Kidney (tissue), 14 donors: Measurements from ENCODE around the gene RIPPLY3. TPM values are rescaled to one million over a fixed set of nuclear protein-coding genes. Genes with fewer than 3 reads are reported as not detected.
"Not testable (repeated sequence)": the region's sequence is repeated elsewhere in the genome, so short reads cannot be mapped to it uniquely, and the experiment has no call there.

Experiments used
- DNase-seq, 5 donors: peaks; one replicate each; pipeline ENCODE4 v3.0.0-alpha.2; 2013 to 2020
- FAIRE-seq: peaks from 2 replicates; lab custom pipeline; 2012; peaks lifted over from hg19 to GRCh38; lab: Jason Lieb, UNC
- H3K27ac ChIP-seq, 2 donors: one replicate each; pipeline ENCODE4 v1.7.0; 2013; ENCODE audit warnings: low read depth in 2 of 2, low read length in 2 of 2, inconsistent platforms in 1 of 2
- H3K27me3 ChIP-seq: one replicate; pipeline ENCODE4 v1.7.1; 2013; ENCODE audit warnings: low read length, inconsistent platforms; ENCODE audit not compliant: control insufficient read depth, insufficient read depth
- H3K36me3 ChIP-seq, 3 donors: one replicate each; pipeline versions ENCODE4 v1.7.0 to v1.7.1; 2013; ENCODE audit warnings: low read length in 3 of 3, control low read depth in 1 of 3, inconsistent platforms in 1 of 3; ENCODE audit not compliant: insufficient read depth in 3 of 3, control insufficient read depth in 2 of 3
- H3K4me1 ChIP-seq, 3 donors: one replicate each; pipeline versions ENCODE4 v1.7.0 to v1.7.1; 2013; ENCODE audit warnings: low read length in 3 of 3, inconsistent platforms in 1 of 3, low read depth in 1 of 3; ENCODE audit not compliant: control insufficient read depth in 2 of 3, insufficient read depth in 2 of 3
- H3K4me3 ChIP-seq, 3 donors: one replicate each; pipeline versions ENCODE4 v1.7.0 to v1.8.1; 2013; ENCODE audit warnings: low read length in 3 of 3, control low read depth in 1 of 3, inconsistent platforms in 1 of 3
- H3K9ac ChIP-seq, 3 donors: one replicate each; pipeline versions ENCODE4 v1.7.0 to v1.7.1; 2013; ENCODE audit warnings: low read length in 3 of 3, control low read depth in 1 of 3, inconsistent platforms in 1 of 3
- H3K9me3 ChIP-seq, 3 donors: one replicate each; pipeline versions ENCODE4 v1.7.0 to v1.7.1; 2013; ENCODE audit warnings: low read length in 3 of 3, control low read depth in 1 of 3, inconsistent platforms in 1 of 3; ENCODE audit not compliant: control insufficient read depth in 2 of 3, insufficient read depth in 1 of 3
- intact Hi-C: fragments of 100-400 bp; cut with DNase I; formaldehyde crosslinking; loops from one replicate; pipeline ENCODE4 v1.11.1; 2022
- polyA plus RNA-seq: library from polyadenylated mRNA; stranded (reverse); fragments of 350-450 nt; fragmentation: Illumina TruSeq; extraction: RNeasy Lipid Tissue Mini Kit (QIAGEN cat#74804); gene quantifications from one replicate; pipeline ENCODE4 v1.2.3, GENCODE V29; 2014; ENCODE audit warnings: low read depth, low replicate concordance; ENCODE audit not compliant: insufficient read depth
- total RNA-seq: library from RNA; stranded (reverse); fragmentation: NEBNext Ultra II Directional; extraction: Animal tissue kit (Norgen Biotek cat#: 25700); gene quantifications from one replicate; pipeline ENCODE4 v1.2.1, GENCODE V29; 2021
- TF ChIP-seq, protein P1 (sequence below): IDR thresholded peaks from 3 replicates; pipeline ENCODE4 v1.5.1; 2012; ENCODE audit warnings: mild to moderate bottlenecking, moderate library complexity, borderline replicate concordance; ENCODE audit not compliant: insufficient read depth; ENCODE audit errors: extremely low read depth
- donor health status: control.
- donor health status: control.
- donor health status: control.
- donor health status: control.
- donor health status: control.
- donor health status: DM: yes; HTN: yes; CAD: no.
- donor health status: Normal renal cell carcinoma (clear cell type).

The RIPPLY3 gene
- total and polyA plus RNA-seq, 2 donors from 2014 or later = 0.26 to 0.31 TPM

DNA sequence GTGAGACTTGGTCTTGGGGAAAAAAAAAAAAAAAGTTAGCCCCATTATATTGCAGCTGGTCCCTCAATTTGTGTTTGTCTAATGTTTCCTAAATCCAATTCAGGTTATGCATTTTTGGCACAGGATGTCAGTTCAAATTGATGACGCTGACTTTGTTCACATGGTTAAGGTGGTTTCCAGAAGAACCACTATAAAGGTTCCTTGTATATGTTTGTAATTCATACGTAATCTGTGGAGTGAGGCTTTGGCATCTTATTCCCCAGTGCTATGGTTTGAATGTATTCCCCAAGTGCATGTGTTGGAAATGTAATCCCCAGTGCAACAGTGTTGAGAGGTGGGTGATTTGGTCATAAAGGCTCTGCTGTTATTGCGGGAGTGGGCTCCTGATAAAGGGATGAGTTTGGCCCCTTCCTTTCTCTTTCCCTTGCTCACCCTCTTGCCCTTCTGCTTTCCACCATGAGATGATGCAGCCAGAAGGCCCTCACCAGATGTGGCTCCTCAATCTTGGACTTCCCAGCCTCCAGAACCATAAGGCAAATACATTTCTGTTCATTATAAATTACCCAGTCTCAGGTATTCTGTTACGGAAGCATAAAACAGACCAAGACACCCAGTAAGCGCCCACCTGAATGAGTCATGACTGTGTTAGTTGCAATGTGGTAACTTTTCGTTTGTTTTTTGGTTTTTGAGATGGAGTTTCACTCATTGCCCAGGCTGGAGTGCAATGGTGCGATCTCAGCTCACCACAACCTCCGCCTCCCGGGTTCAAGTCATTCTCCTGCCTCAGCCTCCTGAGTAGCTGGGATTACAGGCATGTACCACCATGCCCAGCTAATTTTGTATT is 20.5 kb upstream of the RIPPLY3 start:
- Histone ChIP-seq H3K4me1 (peaks cover 0 to under 1% (median 0%) of the 10 kb centered on the region in 3 donors), H3K36me3 (no peaks in the 10 kb centered on the region), H3K4me3 (no peak overlapping the region), H3K9ac (no peak overlapping the region), H3K27me3 (no peaks in the 10 kb centered on the region), H3K9me3 (peaks cover 0 to 6% (median 0%) of the 10 kb centered on the region in 3 donors), H3K27ac (no peak overlapping the region)
- TF ChIP-seq, protein P1, sequence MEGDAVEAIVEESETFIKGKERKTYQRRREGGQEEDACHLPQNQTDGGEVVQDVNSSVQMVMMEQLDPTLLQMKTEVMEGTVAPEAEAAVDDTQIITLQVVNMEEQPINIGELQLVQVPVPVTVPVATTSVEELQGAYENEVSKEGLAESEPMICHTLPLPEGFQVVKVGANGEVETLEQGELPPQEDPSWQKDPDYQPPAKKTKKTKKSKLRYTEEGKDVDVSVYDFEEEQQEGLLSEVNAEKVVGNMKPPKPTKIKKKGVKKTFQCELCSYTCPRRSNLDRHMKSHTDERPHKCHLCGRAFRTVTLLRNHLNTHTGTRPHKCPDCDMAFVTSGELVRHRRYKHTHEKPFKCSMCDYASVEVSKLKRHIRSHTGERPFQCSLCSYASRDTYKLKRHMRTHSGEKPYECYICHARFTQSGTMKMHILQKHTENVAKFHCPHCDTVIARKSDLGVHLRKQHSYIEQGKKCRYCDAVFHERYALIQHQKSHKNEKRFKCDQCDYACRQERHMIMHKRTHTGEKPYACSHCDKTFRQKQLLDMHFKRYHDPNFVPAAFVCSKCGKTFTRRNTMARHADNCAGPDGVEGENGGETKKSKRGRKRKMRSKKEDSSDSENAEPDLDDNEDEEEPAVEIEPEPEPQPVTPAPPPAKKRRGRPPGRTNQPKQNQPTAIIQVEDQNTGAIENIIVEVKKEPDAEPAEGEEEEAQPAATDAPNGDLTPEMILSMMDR = no peak
- intact Hi-C loops = no loop called here
- no peak for FAIRE-seq
- DNase-seq = no peak

DNA sequence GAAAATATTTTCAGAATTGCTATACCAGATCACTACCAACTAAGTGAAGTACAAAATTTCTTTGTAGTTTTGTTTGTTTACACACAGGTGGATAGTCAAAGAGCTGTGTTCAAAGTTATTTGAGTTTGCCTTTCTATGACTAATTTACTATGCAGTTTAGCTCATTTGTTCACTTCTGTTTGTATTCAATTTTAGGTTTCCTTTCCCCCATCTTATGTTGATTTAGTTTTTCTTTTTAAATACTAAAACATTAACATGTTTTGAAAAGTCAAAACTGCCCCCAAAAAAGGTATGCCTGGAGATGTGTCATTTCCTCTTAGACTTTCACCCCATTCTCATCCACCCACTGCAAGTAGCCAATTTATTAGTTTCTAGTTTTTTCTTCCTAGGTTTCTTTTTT is 18.7 kb upstream of the RIPPLY3 start:
- TF ChIP-seq, protein P1 = no peak
- H3K4me1 ChIP-seq = no peaks in the 10 kb centered on the region
- H3K27me3 ChIP-seq = no peaks in the 10 kb centered on the region
- peaks cover 0 to 6% (median 0%) of the 10 kb centered on the region in 3 donors for H3K9me3 ChIP-seq
- H3K9ac ChIP-seq = no peak overlapping the region
- FAIRE-seq = no peak
- no peak for DNase-seq
- no peak overlapping the region for H3K4me3 ChIP-seq
- intact Hi-C loops = no loop called here
- no peaks in the 10 kb centered on the region for H3K36me3 ChIP-seq
- H3K27ac ChIP-seq = no peak overlapping the region

DNA sequence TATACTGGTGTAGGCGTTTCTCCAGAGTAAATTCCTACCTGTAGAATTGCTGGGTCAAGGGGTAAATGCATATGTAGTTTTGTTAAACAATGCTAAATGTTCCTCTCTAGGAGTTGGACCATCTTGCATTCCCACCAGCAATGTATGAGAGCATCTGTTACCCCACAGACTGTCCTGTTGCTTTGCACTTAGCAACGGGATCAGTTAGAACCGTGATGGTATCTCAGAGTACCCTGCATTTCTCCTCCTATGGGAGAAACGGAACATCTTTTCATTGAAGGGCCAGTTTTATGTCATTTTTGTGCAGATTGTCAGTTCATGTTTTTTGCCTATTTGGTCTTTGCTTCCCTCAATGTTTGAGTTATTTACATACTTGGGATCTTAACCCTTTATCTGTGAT is 18.0 kb upstream of the RIPPLY3 start:
- Histone ChIP-seq H3K4me3 (no peak overlapping the region), H3K27me3 (no peaks in the 10 kb centered on the region), H3K27ac (no peak overlapping the region), H3K9me3 (peaks cover 0 to 6% (median 0%) of the 10 kb centered on the region in 3 donors), H3K4me1 (no peaks in the 10 kb centered on the region), H3K9ac (no peak overlapping the region), H3K36me3 (no peaks in the 10 kb centered on the region)
- intact Hi-C loops = no loop called here
- FAIRE-seq = no peak
- TF ChIP-seq, protein P1 = no peak
- no peak for DNase-seq

DNA sequence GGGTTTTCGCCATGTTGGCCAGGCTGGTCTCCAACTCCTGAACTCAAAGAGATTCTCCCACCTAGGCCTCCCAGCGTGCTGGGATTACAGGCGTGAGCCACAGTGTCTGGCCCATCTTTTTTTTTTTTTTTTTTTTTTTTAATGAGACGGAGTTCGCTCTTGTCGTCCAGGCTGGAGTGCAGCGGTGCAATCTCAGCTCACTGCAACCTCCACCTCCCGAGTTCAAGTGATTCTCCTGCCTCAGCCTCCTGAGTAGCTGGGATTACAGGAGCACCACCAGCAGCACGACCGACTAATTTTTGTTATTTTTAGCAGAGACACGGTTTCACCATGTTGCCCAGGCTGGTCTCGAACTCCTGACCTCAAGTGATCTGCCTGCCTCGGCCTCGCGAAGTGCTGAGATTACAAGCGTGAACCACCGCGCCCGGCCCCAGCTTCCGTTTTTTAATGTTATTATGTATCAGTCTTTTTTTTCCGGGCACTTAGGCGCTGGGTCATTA is 17.3 kb upstream of the RIPPLY3 start:
- H3K36me3 ChIP-seq, H3K4me1 ChIP-seq, DNase-seq, H3K27me3 ChIP-seq, intact Hi-C loops, H3K9me3 ChIP-seq, FAIRE-seq: not testable (repeated sequence)
- Histone ChIP-seq H3K4me3 (peak overlapping the region; percentile 35 to 63 (median 41)), H3K9ac (peak overlapping the region in 2 of 3 donors; percentile 26 to 58), H3K27ac (peak overlapping the region; percentile 54 to 85)
